CD14-positive monocyte (primary cell): Measurements from ENCODE around the gene FAM50A. TPM values are rescaled to one million over a fixed set of nuclear protein-coding genes. Genes with fewer than 3 reads are reported as not detected.

Experiments
- polyA plus RNA-seq, 3 donors: library from polyadenylated mRNA; depleted of rRNA in 1 of 3; unstranded in 2 of 3; stranded (reverse) in 1 of 3; fragments of 300-500 nt in 2 of 3; fragments of >200 nt in 1 of 3; fragmentation: Illumina TruSeq in 2 of 3; gene quantifications; 1 replicate in 2 of 3; 2 replicates in 1 of 3; pipeline ENCODE4 v1.2.3, GENCODE V29; 2012 to 2021
- small RNA-seq: library from RNA; depleted of rRNA; stranded (forward); fragments of <200 nt; gene quantifications from one replicate; pipeline ENCODE3, GENCODE V24; 2012; ENCODE audit warnings: low read depth; ENCODE audit not compliant: insufficient read length

FAM50A gene
- polyA plus RNA-seq, 3 donors: 23.9 to 88.9 (median 46.4) TPM

Small RNA genes lying within 50 kb of the gene (small RNA-seq; reads per million reads assigned to genes)
- gene MIR6858: not detected
- not detected for gene RN7SL697P
- not detected for gene SNORA70

Other genes starting within 250 kb of the FAM50A start
- gene OPN1MW2, start 224.4 kb upstream of the FAM50A start, polyA plus RNA-seq: not detected
- under 1 TPM in 1 of 3 donors, not detected in 2; 0.03 TPM for gene OPN1MW3, start 186.6 kb upstream of the FAM50A start, polyA plus RNA-seq
- gene TEX28, start 149.0 kb upstream of the FAM50A start, polyA plus RNA-seq: not detected
- 1 to 10 TPM in 1 of 3 donors, under 1 TPM in 2; 0.20 to 1.3 (median 0.60) TPM for gene TKTL1, start 148.3 kb upstream of the FAM50A start, polyA plus RNA-seq
- 100 to 1,000 TPM; 111 to 874 (median 219) TPM for gene FLNA, start 69.5 kb upstream of the FAM50A start, polyA plus RNA-seq
- 100 to 1,000 TPM in 1 of 3 donors, 10 to 100 TPM in 2; 14.0 to 126 (median 17.6) TPM for gene EMD, start 64.8 kb upstream of the FAM50A start, polyA plus RNA-seq
- 1,000 to 10,000 TPM; 1,536 to 5,639 (median 1,724) TPM for gene RPL10, start 45.8 kb upstream of the FAM50A start, polyA plus RNA-seq
- 10 to 100 TPM; 26.2 to 64.5 (median 27.2) TPM for gene DNASE1L1, start 34.9 kb upstream of the FAM50A start, polyA plus RNA-seq
- 100 to 1,000 TPM in 1 of 3 donors, 10 to 100 TPM in 2; 21.7 to 166 (median 21.9) TPM for gene TAFAZZIN, start 32.6 kb upstream of the FAM50A start, polyA plus RNA-seq
- 100 to 1,000 TPM; 116 to 178 (median 145) TPM for gene ATP6AP1, start 15.5 kb upstream of the FAM50A start, polyA plus RNA-seq
- 100 to 1,000 TPM in 1 of 3 donors, 10 to 100 TPM in 2; 15.8 to 398 (median 21.3) TPM for gene GDI1, start 7.0 kb upstream of the FAM50A start, polyA plus RNA-seq
- gene PLXNA3, start 14.1 kb downstream of the FAM50A start, polyA plus RNA-seq: 10 to 100 TPM in 1 of 3 donors, under 1 TPM in 1, not detected in 1; 0.02 to 10.9 TPM
- gene LAGE3, start 35.1 kb downstream of the FAM50A start, polyA plus RNA-seq: 10 to 100 TPM; 12.4 to 30.9 (median 18.6) TPM
- 10 to 100 TPM; 27.9 to 29.0 (median 28.1) TPM for gene UBL4A, start 42.5 kb downstream of the FAM50A start, polyA plus RNA-seq
- 10 to 100 TPM; 25.3 to 33.1 (median 26.7) TPM for gene SLC10A3, start 46.5 kb downstream of the FAM50A start, polyA plus RNA-seq
- gene FAM3A, start 72.1 kb downstream of the FAM50A start, polyA plus RNA-seq: 10 to 100 TPM; 14.5 to 26.5 (median 16.3) TPM
- gene G6PD, start 102.7 kb downstream of the FAM50A start, polyA plus RNA-seq: 100 to 1,000 TPM in 1 of 3 donors, 10 to 100 TPM in 2; 10.7 to 165 (median 14.7) TPM
- 10 to 100 TPM; 31.3 to 60.8 (median 33.7) TPM for gene IKBKG, start 103.5 kb downstream of the FAM50A start, polyA plus RNA-seq
- not detected for gene CTAG1A, start 141.0 kb downstream of the FAM50A start, polyA plus RNA-seq
- not detected for gene CTAG1B, start 175.1 kb downstream of the FAM50A start, polyA plus RNA-seq
- not detected for gene CTAG2, start 209.4 kb downstream of the FAM50A start, polyA plus RNA-seq